Amygdala (tissue), 56 donors: Measurements from ENCODE around the gene SORL1-AS1.

Experiments used
- DNase-seq, 56 donors: peaks; one replicate each; lab custom pipeline; 2025; lab: John Stamatoyannopoulos, UW

SORL1-AS1 gene

DNA sequence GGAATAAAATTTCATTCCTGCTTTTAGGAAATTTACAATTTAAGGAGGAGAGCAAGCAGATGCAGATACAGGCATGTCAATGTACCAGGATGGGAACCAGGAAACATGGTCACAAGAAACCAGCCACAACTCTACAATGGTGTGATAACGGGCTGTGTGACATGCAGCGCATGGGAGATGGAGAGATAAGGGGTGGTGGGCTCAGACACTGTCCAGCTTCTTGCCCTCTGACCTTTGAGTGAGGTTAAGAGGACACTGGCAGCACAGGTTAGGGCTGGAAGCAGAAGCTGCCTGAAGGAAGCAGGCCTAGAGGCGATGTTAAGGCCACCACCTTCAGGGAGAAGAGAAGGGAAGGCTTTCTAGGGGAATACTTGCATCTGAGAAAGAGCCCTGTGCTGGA, 2.3 kb upstream of the SORL1-AS1 start:
- DNase-seq, result no peak

DNA sequence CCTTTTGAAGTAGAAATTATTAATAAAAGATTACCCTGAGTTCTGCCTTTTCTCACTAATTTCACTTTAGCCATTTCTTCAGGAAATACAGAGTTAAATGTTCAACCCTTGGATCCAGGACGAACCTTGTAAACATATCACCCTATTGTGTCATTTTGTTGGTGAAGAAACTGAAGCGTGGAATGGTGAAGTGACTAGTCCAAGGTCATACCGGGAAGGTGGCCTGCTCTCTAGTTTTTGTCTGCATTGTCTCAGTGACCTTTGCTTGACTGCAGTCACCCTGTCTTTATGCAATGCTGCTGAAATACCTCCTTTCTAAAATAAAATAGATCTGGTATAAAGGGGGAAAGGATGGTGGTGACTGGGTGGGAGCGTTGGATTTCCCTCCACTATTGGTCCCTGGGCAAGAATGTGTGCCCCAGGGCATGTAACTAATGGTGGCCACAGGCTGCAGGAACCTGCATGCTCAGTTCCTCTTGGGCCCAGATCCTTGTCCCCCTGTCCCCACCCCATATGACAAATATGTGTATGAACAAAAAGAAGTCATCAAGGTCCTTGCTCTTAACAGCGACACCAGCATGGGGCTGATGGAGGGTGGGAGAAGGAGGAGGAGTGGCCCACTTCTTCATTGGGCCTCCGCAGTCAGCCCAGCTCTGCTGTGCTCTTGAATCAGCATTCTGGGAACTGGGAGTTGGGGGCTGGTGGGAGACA, 977 bp upstream of the SORL1-AS1 start:
- DNase-seq, result no peak

DNA sequence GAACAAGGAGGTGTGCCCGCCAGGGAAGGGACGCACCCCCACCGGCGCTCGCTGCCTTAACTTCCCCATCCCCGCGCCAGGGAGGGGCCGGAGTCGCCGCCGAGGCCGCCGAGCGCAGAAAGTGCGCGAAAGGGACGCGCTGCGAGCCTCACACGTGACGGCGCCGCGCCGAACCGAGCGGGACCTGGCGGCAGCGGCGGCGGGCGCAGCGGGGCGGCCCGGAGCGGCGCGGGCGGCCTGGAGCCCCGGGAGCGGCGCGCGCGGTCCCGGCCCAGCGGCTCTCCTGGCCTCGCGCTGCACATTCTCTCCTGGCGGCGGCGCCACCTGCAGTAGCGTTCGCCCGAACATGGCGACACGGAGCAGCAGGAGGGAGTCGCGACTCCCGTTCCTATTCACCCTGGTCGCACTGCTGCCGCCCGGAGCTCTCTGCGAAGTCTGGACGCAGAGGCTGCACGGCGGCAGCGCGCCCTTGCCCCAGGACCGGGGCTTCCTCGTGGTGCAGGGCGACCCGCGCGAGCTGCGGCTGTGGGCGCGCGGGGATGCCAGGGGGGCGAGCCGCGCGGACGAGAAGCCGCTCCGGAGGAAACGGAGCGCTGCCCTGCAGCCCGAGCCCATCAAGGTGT, 670 bp downstream of the SORL1-AS1 start, which contains the start of gene SORL1:
Gene SORL1 (plus strand): TSS at position 329 of the 623 bp plus-strand sequence. CDS start 18 bp downstream, at position 347.
- peak in 50 of 56 donors; percentile 22 to 82 (median 58) for DNase-seq

DNA sequence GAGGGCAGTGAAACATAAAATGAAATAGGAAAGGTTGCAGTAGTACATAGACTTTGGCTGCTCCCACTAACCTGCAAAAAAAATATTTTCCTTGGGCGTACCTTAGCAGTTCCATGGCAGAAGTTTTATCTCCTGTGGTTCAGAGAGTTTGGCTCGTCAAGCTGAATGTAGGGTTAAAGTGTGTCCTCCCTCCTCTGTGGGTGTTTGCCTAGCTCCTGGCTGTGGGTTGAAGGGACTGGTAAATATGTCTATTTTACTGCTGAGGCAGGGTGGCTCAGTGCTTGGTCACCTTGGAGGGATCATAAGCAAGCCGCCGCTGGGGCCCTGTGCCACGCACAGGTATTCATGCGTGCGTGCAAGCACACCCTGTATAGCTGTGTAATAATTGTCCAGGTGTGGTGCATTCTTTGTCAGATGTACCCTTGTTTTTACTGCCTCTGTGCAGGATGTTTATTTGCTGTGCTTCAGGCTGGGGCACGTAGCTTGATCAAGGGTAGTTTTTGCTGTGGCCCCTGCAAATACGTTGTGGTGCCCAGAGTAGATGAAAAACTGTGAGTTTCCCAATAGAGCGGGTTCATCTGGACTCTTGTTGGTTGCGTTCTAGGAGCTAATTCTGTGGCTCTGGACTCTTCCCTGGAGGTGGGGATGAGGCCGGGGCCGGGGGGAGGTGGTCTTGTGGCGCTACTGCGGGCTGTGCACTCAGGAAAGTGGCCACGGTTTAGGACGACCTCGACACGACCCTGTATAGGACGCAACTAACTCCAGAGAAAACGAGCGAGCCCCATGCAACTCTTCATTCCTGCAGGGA, 1.4 kb downstream of the SORL1-AS1 start:
- no peak for DNase-seq

- no peak for DNase-seq
Measured at GRCh38 chr11:121450401-121450800, 2.4 kb downstream of the SORL1-AS1 start.

DNA sequence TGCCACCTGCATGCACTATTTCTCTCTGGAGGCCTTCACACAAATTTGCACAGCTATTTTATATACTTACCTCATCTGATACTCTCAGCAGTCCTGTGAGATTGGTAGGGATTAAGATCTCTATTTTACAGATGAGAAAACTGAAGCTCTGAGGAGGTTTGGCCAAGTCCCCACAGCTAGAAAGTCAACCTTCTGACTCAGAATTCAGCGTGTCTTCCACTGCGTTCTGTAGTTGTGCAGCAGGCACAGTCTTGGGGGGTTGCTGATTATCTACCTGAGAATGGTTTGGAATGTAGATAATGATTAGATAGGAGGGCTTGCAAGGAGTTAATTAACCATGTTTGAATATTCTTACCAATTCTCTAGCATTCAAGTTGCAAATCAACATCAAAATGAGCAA, 3.1 kb downstream of the SORL1-AS1 start:
- no peak for DNase-seq

DNA sequence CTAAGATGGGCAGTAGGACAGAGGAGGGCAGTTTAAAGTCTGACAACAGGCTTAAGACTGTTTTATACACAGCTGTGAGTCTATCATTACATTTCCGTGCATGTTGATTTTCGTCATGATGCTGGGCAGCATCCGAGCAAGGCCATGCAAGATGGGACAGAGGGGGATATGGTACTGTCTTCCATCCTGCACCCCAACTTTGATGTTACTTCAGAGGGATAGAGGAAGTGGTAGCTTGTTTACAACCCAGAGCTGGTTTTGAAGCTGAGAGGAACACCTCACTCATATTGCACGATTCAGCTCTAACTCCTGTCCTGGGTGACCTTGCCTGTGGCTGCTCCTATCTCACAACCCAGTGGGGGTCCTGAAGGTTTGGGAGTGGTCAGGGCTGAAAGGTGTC, 3.6 kb downstream of the SORL1-AS1 start:
- DNase-seq, result no peak

GRCh38 chr11:121448431-121448941, 4.3 kb downstream of the SORL1-AS1 start:
- no peak for DNase-seq

- DNase-seq, result no peak
Measured at GRCh38 chr11:121448011-121448410, 4.8 kb downstream of the SORL1-AS1 start.

- DNase-seq, result no peak
Measured at GRCh38 chr11:121446752-121447156, 6.0 kb downstream of the SORL1-AS1 start.

DNA sequence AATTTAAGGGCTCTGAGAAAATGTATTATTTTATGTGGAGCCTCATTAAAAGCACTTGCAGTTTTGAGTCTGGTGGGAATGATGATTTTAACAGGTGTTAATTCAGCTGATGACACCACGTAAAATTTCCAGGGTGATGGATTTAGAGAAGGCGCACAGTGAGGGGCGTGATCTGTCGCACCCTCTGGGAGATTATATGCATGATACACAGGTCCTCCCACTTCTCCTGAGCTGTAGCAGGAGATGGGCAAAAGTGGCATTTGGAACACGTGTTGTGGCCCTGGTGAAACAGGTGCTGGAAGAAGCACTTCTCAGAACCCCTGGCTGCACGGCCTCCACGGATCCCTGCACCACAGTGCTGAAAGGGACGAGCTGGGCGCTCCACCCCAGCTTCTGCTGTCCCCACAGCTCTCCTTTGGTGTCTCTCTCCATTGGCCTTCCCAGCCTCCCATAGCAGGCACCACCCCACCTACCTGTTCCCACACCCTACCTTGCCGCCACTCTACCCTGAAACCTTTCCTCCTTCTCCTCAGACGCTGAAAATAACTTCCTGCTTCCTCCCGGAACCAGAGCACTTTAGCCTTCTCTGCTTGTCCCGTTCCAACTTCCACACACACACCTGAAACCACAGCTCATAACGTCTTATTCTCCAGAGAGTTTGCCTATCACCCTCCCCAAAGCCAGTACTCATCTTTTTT, 7.5 kb downstream of the SORL1-AS1 start:
- no peak for DNase-seq

- no peak for DNase-seq
Measured at GRCh38 chr11:121444526-121444925, 8.2 kb downstream of the SORL1-AS1 start.

DNA sequence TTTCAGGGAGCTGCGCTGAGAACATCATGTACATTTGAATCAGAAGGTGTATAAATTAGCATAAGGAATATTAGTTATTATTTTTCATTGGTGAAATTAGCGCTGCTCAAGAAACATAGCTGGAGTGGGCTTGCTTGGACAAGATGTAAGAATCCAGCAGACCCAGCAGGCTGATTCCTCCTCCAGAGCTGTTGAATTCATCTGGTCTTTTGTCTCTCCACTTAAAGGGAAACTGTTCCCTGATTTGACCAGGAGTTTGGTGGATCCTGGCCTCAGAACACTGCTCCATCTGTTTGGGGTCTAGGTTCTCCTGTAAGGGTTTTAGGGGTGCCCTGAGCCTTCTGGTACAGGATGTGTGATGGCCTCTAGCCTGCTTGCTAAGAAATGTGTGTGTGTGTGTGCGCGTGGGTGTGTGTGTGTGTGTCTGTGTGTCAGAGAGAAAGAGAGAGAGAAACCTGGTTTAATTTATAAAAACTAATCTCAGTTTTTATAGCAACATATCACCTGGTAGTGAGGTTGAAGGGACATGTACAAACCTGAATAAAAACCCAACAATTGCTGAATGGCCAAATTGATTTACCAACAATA, 9.0 kb downstream of the SORL1-AS1 start:
- DNase-seq, result no peak

DNA sequence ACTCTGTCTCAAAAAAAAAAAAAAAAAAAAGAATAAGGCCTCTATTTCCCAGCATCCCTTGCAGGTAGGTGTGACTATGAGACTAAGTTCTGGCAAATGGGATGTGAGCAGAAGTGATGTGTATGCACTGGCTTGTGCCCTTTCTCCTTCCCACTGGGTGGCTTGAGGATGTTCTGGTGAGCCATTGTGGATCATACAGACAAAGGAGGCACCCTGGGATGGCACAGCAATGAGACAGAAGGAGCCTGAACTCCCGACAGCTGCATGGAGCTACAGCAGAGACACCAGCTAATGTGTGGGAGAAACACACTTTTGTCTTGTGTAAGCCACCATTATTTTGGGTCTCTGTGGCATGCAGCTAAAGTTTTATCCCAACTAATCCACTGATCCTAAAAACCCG, 11.2 kb downstream of the SORL1-AS1 start:
- no peak for DNase-seq

DNA sequence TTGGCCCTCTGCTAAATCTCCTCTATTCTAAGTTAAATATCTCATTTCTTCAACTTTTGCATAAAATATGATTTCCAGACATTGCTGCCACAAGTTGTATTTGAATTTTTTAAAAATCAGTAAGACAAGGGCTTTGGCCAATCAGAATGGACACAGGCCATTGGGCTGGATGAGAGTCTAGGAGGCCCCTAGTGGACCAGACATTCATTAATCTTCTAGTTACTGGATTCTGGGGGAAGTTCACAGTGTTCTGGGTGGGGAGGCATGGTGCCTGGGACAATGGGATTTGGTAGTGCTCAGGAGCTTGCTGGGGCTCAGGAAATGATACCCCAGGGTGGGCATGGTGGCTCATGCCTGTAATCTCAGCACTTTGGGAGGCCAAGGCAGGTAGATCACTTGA, 13.0 kb downstream of the SORL1-AS1 start:
- no peak for DNase-seq

DNA sequence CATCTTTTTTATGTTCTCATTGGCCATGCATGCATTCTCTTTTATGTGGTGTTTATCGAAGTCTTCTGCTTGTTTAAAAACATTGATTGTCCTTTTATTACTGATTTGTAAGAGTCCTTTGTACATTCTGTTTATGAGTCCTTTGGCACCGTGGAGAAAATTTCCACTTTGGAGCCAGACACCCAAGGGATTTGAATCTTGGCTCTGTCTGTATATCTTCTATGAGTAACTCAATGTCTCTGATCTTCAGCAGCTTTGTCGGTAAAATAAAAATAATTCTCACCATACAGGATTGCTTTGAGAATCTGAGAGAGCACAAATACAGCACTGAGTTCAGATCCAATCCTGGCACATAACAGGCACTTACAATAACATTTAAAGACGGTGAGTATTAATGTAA, 13.4 kb downstream of the SORL1-AS1 start:
- DNase-seq, result no peak

DNA sequence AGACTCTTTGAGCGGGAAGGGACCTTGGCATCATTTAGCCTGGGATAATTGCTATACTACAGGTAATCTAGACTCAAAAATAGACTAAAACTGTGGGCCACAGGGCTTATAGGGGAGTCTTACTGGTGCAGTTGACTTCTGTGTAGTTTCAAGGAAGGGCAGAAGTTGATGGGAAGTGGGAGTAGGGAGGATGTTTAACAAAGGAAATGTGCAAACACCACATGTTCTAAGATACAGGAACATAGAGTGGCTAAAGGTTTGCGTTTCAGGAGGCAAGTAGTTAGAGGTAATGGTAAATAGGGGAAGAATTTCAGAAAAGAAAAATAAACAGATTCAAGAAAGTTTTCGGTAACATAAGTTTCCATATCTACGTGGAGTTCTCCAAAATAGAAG, 15.1 kb downstream of the SORL1-AS1 start:
- no peak for DNase-seq

DNA sequence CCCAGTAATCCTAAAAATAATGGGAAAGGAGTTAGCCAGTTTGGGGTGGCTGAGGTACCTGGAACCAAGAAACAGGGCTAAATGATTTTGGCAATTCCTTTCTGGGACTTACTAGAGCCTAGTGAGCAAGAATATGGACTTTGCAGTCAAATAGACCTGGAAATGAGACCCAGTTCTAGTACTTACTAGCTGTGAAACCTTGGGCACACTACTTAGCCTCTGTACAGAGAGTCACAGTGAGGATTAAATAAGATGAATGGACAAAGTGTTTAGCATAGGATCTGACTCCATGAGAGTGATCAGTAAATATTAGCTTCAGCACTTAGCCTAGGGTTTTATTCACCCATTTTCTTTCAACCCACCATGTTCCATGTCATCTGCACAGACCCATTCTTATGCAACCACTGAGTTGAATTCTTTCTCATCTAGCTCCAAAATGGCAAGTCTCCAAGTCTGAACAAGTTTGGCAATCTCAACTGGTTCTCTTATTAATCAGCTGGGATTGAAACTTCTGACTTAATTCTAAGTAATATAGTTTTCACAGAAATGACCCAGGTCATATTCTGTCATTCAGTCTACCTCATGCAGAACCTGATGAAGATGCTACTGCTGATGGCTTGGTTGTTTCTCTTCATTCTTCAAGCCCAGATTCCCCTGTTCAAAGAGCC, 15.6 kb downstream of the SORL1-AS1 start:
- no peak for DNase-seq
